Activated T-cell treated with anti-CD3 and anti-CD28 coated beads, Interleukin-2, amount 50 U/mL, for 4 hours (primary cell): ENCODE measurements around the gene EIF4G3. TPM values are rescaled to one million over a fixed set of nuclear protein-coding genes. Genes with fewer than 3 reads are reported as not detected.
"Not testable (repeated sequence)": the region's sequence is repeated elsewhere in the genome, so short reads cannot be mapped to it uniquely, and the experiment has no call there.

Experiments
- ATAC-seq, 2 donors: fragments of 200-7000 bp; cut with Tn5 transposase; one replicate each; pipeline ENCODE4 v1.10.0; 2021
- DNase-seq: peaks from one replicate; pipeline ENCODE4 v3.0.0-alpha.2; 2020
- H3K27me3 Mint-ChIP-seq: one replicate; pipeline ENCODE4 v1.8.0; 2021; ENCODE audit warnings: low read depth, mixed read lengths
- H3K36me3 Mint-ChIP-seq: one replicate; pipeline ENCODE4 v1.8.0; 2022; ENCODE audit warnings: mixed read lengths; ENCODE audit not compliant: insufficient read depth
- H3K4me1 Mint-ChIP-seq: one replicate; pipeline ENCODE4 v1.8.0; 2021; ENCODE audit warnings: low read depth, mixed read lengths
- H3K4me3 Mint-ChIP-seq: one replicate; pipeline ENCODE4 v1.8.0; 2021; ENCODE audit warnings: mild to moderate bottlenecking, moderate library complexity, mixed read lengths
- H3K9me3 Mint-ChIP-seq: one replicate; pipeline ENCODE4 v1.8.0; 2021; ENCODE audit warnings: mixed read lengths
- total RNA-seq, 3 donors: library from RNA; stranded (reverse); gene quantifications; one replicate each; pipeline ENCODE4 v1.2.1, GENCODE V29; 2021

Gene EIF4G3
- total RNA-seq, 3 donors from 2014 or later: 43.5 to 48.5 (median 46.1) TPM

- no peaks in the 10 kb centered on the region for H3K27me3 Mint-ChIP-seq
- peaks cover 2% of the 10 kb centered on the region for H3K4me1 Mint-ChIP-seq
- H3K36me3 Mint-ChIP-seq: peaks cover 30% of the 10 kb centered on the region
- no peak overlapping the region for H3K4me3 Mint-ChIP-seq
- H3K9me3 Mint-ChIP-seq: no peaks in the 10 kb centered on the region
- ATAC-seq: no peak
- no peak for DNase-seq
These were observed 80.7 kb downstream of the EIF4G3 start for GRCh38 chr1:21095976-21096375.

- not testable (repeated sequence) for ATAC-seq, DNase-seq, H3K4me3 Mint-ChIP-seq, H3K27me3 Mint-ChIP-seq, H3K9me3 Mint-ChIP-seq
- Mint-ChIP-seq H3K4me1 (peaks cover 10% of the 10 kb centered on the region), H3K36me3 (peaks cover 25% of the 10 kb centered on the region)
These were observed 82.4 kb downstream of the EIF4G3 start for GRCh38 chr1:21094282-21094681.

- H3K4me3 Mint-ChIP-seq: not testable (repeated sequence)
These were observed 83.3 kb downstream of the EIF4G3 start for GRCh38 chr1:21093271-21093958.

GRCh38 chr1:21092545-21092944 lies 84.2 kb downstream of the EIF4G3 start:
- ATAC-seq, H3K9me3 Mint-ChIP-seq, H3K27me3 Mint-ChIP-seq, H3K4me1 Mint-ChIP-seq, H3K4me3 Mint-ChIP-seq, DNase-seq: not testable (repeated sequence)
- H3K36me3 Mint-ChIP-seq: peaks cover 22% of the 10 kb centered on the region

More at GRCh38 chr1:21093271-21093958, 83.3 kb downstream of the EIF4G3 start:
- not testable (repeated sequence) for ATAC-seq, H3K4me1 Mint-ChIP-seq, DNase-seq, H3K27me3 Mint-ChIP-seq, H3K9me3 Mint-ChIP-seq
- H3K36me3 Mint-ChIP-seq: peaks cover 22% of the 10 kb centered on the region

GRCh38 chr1:21091053-21091690 lies 85.5 kb downstream of the EIF4G3 start:
- H3K4me1 Mint-ChIP-seq, H3K4me3 Mint-ChIP-seq, DNase-seq, ATAC-seq, H3K9me3 Mint-ChIP-seq, H3K27me3 Mint-ChIP-seq: not testable (repeated sequence)
- peaks cover 19% of the 10 kb centered on the region for H3K36me3 Mint-ChIP-seq

- H3K9me3 Mint-ChIP-seq: no peaks in the 10 kb centered on the region
- ATAC-seq: no peak
These were observed 86.2 kb downstream of the EIF4G3 start for GRCh38 chr1:21090463-21090862.

GRCh38 chr1:21089731-21090130 lies 87.0 kb downstream of the EIF4G3 start:
- no peak for ATAC-seq
- no peak for DNase-seq
- Mint-ChIP-seq H3K9me3 (no peaks in the 10 kb centered on the region), H3K4me1 (peaks cover 8% of the 10 kb centered on the region), H3K4me3 (no peak overlapping the region), H3K36me3 (peaks cover 13% of the 10 kb centered on the region), H3K27me3 (no peaks in the 10 kb centered on the region)

More at GRCh38 chr1:21090463-21090862, 86.2 kb downstream of the EIF4G3 start:
- no peaks in the 10 kb centered on the region for H3K27me3 Mint-ChIP-seq
- no peak overlapping the region for H3K4me3 Mint-ChIP-seq
- H3K36me3 Mint-ChIP-seq: peaks cover 16% of the 10 kb centered on the region
- no peak for DNase-seq
- peaks cover 8% of the 10 kb centered on the region for H3K4me1 Mint-ChIP-seq

GRCh38 chr1:21089299-21089698 lies 87.4 kb downstream of the EIF4G3 start:
- Mint-ChIP-seq H3K4me1 (peaks cover 11% of the 10 kb centered on the region), H3K9me3 (no peaks in the 10 kb centered on the region), H3K4me3 (no peak overlapping the region), H3K27me3 (no peaks in the 10 kb centered on the region), H3K36me3 (peaks cover 13% of the 10 kb centered on the region)
- DNase-seq (no peak), ATAC-seq (no peak)

GRCh38 chr1:21084111-21084810 lies 92.4 kb downstream of the EIF4G3 start:
- H3K4me1 Mint-ChIP-seq: peaks cover 5% of the 10 kb centered on the region
- DNase-seq (no peak), ATAC-seq (peak in 1 of 2 donors; percentile 48)

GRCh38 chr1:21082073-21082472 lies 94.6 kb downstream of the EIF4G3 start:
- Mint-ChIP-seq H3K4me1 (peaks cover 5% of the 10 kb centered on the region), H3K9me3 (no peaks in the 10 kb centered on the region), H3K36me3 (peaks cover 16% of the 10 kb centered on the region), H3K4me3 (no peak overlapping the region), H3K27me3 (no peaks in the 10 kb centered on the region)
- DNase-seq (no peak), ATAC-seq (no peak)

More at GRCh38 chr1:21084111-21084810, 92.4 kb downstream of the EIF4G3 start:
- H3K9me3 Mint-ChIP-seq: no peaks in the 10 kb centered on the region
- no peak overlapping the region for H3K4me3 Mint-ChIP-seq
- H3K36me3 Mint-ChIP-seq: peaks cover 18% of the 10 kb centered on the region
- H3K27me3 Mint-ChIP-seq: no peaks in the 10 kb centered on the region

- ATAC-seq: no peak
- DNase-seq: no peak
- Mint-ChIP-seq H3K36me3 (peaks cover 12% of the 10 kb centered on the region), H3K27me3 (no peaks in the 10 kb centered on the region), H3K4me1 (no peaks in the 10 kb centered on the region), H3K9me3 (no peaks in the 10 kb centered on the region), H3K4me3 (no peak overlapping the region)
These were observed 99.6 kb downstream of the EIF4G3 start for GRCh38 chr1:21077085-21077484.

GRCh38 chr1:21072721-21073120 lies 104.0 kb downstream of the EIF4G3 start:
- DNase-seq: no peak
- Mint-ChIP-seq H3K9me3 (no peaks in the 10 kb centered on the region), H3K4me1 (no peaks in the 10 kb centered on the region), H3K36me3 (peaks cover 13% of the 10 kb centered on the region), H3K27me3 (no peaks in the 10 kb centered on the region), H3K4me3 (no peak overlapping the region)
- ATAC-seq: no peak

- no peaks in the 10 kb centered on the region for H3K9me3 Mint-ChIP-seq
- ATAC-seq: no peak
- no peak for DNase-seq
- H3K4me1 Mint-ChIP-seq: no peaks in the 10 kb centered on the region
- H3K36me3 Mint-ChIP-seq: peaks cover 11% of the 10 kb centered on the region
- no peaks in the 10 kb centered on the region for H3K27me3 Mint-ChIP-seq
- H3K4me3 Mint-ChIP-seq: no peak overlapping the region
These were observed 107.1 kb downstream of the EIF4G3 start for GRCh38 chr1:21069549-21069948.

- DNase-seq: no peak
- H3K9me3 Mint-ChIP-seq: no peaks in the 10 kb centered on the region
- no peak for ATAC-seq
These were observed 107.8 kb downstream of the EIF4G3 start for GRCh38 chr1:21068937-21069336.

More at GRCh38 chr1:21068937-21069336, 107.8 kb downstream of the EIF4G3 start:
- Mint-ChIP-seq H3K4me1 (no peaks in the 10 kb centered on the region), H3K4me3 (no peak overlapping the region), H3K27me3 (no peaks in the 10 kb centered on the region), H3K36me3 (peaks cover 11% of the 10 kb centered on the region)
